Loucy (cell line): Measurements from ENCODE around the gene FAM180B.
A peak's percentile ranks its signal among the peaks of the same experiment; 100 is the strongest.

Experiments
- H2AFZ ChIP-seq: fragments of 200-600 bp; sonication (generic); 2 replicates; pipeline ENCODE4 v1.6.0; 2016; ENCODE audit warnings: antibody characterized with exemption, mild to moderate bottlenecking, low read length, moderate library complexity
- H3F3A ChIP-seq: fragments of 200-600 bp; 2 replicates; pipeline ENCODE4 v1.6.0; 2016; ENCODE audit warnings: antibody characterized with exemption, low read depth, mild to moderate bottlenecking
- H3K27me3 ChIP-seq: fragments of 200-600 bp; sonication (generic); 2 replicates; pipeline ENCODE4 v1.6.1; 2014; ENCODE audit warnings: low read length, mild to moderate bottlenecking; ENCODE audit not compliant: insufficient read depth, poor library complexity, severe bottlenecking
- H3K36me3 ChIP-seq: fragments of 200-600 bp; sonication (generic); 2 replicates; pipeline ENCODE4 v1.6.1; 2016; ENCODE audit warnings: low read length; ENCODE audit not compliant: insufficient read depth
- H3K4me1 ChIP-seq: fragments of 200-600 bp; sonication (generic); 2 replicates; pipeline ENCODE4 v1.5.1; 2014; ENCODE audit warnings: low read length, mild to moderate bottlenecking; ENCODE audit not compliant: insufficient read depth, poor library complexity, severe bottlenecking
- H3K4me2 ChIP-seq: fragments of 200-600 bp; sonication (generic); 2 replicates; pipeline ENCODE4 v1.6.0; 2014; ENCODE audit warnings: antibody characterized with exemption, low read length, low read depth, mild to moderate bottlenecking; ENCODE audit not compliant: poor library complexity, severe bottlenecking
- H3K4me3 ChIP-seq: fragments of 200-600 bp; sonication (generic); 2 replicates; pipeline ENCODE4 v1.5.1; 2014; ENCODE audit warnings: low read length, mild to moderate bottlenecking, mixed read lengths; ENCODE audit not compliant: poor library complexity, severe bottlenecking
- H3K79me2 ChIP-seq: fragments of 200-600 bp; sonication (generic); 2 replicates; pipeline ENCODE4 v1.6.1; 2014; ENCODE audit warnings: low read length; ENCODE audit not compliant: insufficient read depth
- H3K9ac ChIP-seq: fragments of 200-600 bp; sonication (generic); 2 replicates; pipeline ENCODE4 v1.6.0; 2014; ENCODE audit warnings: mild to moderate bottlenecking, low read depth, low read length, moderate library complexity; ENCODE audit not compliant: poor library complexity, severe bottlenecking
- H3K9me2 ChIP-seq: fragments of 200-600 bp; sonication (generic); replicated peaks from 2 replicates; pipeline ENCODE4 v1.6.1; 2016; ENCODE audit warnings: low read depth, low read length, mixed read lengths
- H3K9me3 ChIP-seq: fragments of 200-600 bp; sonication (generic); 2 replicates; pipeline ENCODE4 v1.6.1; 2014; ENCODE audit warnings: mild to moderate bottlenecking, antibody characterized with exemption, low read length, low read depth; ENCODE audit not compliant: insufficient read depth
- H4K20me1 ChIP-seq: fragments of 200-600 bp; sonication (generic); 2 replicates; pipeline ENCODE4 v1.6.0; 2014; ENCODE audit warnings: antibody characterized with exemption, low read length, mild to moderate bottlenecking; ENCODE audit not compliant: insufficient read depth, poor library complexity, severe bottlenecking
- EZH2phosphoT487 ChIP-seq: fragments of 200-600 bp; IDR thresholded peaks from 2 replicates; pipeline ENCODE4 v1.6.1; 2018; ENCODE audit warnings: antibody characterized with exemption, mild to moderate bottlenecking, moderate library complexity, borderline replicate concordance
- TF ChIP-seq, protein P1 (sequence below): fragments of 200-600 bp; sonication (generic); conservative IDR thresholded peaks from 2 replicates; pipeline ENCODE4 v1.5.1; 2014; ENCODE audit warnings: mild to moderate bottlenecking, antibody characterized with exemption, low read length

Gene FAM180B

DNA sequence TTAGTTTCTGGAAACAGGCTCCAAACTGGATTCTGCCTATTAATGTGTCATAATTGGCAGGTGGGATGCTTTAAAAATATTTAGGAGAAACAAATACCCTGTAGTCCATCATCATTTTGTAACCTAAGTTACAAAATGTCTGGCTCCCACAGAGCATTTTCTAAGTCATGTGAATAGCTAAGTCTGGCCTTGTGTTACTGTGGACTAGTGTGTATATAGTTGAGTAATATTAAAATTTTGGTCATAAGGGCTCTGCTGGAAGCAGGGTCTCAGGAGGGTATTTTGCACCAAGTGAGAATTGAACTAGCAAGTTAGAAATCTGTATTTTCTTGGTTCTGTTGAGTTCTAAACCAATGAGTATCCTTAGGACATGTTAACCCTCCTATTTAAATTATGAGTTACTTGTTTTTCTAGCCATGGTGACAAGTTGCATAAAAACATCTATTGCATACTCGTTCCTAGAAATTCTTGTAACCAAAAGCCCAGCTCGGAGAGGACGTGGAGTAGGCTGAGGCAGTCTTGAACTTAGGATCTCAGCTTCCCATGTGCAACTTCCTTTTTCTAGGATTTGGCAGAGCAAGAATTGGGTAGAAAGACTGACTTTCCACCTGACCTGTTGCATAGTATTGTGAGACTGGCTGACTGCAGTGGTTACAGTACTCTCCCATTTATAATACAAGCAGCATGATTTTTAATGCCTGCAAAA, 15.7 kb upstream of the FAM180B start:
- Histone ChIP-seq H3K9ac (no peak overlapping the region), H3K9me2 (no peaks in the 10 kb centered on the region), H4K20me1 (peaks cover 11% of the 10 kb centered on the region), H3K36me3 (peaks cover 34% of the 10 kb centered on the region; the same call in 1 of the 2 replicates), H3K4me3 (no peak overlapping the region), H3K4me2 (peak overlapping the region; percentile 47), H3F3A (no peaks in the 10 kb centered on the region), H3K79me2 (peaks cover 79% of the 10 kb centered on the region), H3K4me1 (peaks cover 26% of the 10 kb centered on the region), H2AFZ (no peak overlapping the region), H3K27me3 (no peaks in the 10 kb centered on the region), H3K9me3 (no peaks in the 10 kb centered on the region)
- TF ChIP-seq, protein P1, sequence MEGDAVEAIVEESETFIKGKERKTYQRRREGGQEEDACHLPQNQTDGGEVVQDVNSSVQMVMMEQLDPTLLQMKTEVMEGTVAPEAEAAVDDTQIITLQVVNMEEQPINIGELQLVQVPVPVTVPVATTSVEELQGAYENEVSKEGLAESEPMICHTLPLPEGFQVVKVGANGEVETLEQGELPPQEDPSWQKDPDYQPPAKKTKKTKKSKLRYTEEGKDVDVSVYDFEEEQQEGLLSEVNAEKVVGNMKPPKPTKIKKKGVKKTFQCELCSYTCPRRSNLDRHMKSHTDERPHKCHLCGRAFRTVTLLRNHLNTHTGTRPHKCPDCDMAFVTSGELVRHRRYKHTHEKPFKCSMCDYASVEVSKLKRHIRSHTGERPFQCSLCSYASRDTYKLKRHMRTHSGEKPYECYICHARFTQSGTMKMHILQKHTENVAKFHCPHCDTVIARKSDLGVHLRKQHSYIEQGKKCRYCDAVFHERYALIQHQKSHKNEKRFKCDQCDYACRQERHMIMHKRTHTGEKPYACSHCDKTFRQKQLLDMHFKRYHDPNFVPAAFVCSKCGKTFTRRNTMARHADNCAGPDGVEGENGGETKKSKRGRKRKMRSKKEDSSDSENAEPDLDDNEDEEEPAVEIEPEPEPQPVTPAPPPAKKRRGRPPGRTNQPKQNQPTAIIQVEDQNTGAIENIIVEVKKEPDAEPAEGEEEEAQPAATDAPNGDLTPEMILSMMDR = no peak
- TF ChIP-seq EZH2phosphoT487 = no peak

DNA sequence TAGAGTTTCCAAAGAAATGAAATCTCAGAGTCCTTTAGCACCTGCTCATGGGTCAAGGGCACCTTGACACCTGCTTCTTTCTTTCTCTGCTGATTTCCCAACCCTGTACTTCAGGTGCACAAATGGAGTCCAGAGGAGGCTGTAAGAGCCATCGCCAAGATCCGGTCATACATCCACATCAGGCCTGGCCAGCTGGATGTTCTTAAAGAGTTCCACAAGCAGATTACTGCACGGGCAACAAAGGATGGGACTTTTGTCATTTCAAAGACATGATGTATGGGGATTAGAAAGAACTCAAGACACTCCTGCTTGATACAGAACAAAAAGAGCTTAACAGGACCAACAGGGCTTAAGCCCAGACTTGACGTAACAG, 15.1 kb upstream of the FAM180B start:
- no peak overlapping the region for H3K9ac ChIP-seq
- peaks cover 78% of the 10 kb centered on the region for H3K79me2 ChIP-seq

DNA sequence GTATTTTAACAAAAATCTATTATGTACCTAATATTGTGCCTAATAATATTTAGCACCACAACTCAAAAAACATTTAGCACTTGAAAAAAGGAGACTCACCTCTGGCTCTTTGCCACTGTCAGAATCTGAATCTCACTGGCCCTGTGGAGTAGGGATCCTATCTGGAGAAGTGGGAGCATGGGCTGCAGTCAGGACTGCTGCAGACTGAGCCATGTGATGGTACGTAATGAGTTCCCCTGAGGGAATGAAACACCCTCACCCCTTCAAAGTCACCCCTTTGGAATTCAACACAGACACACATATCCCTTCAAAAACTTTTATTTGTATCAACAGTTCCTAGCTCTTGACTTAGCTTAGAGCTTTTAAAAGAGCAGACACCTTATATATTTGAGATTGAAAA, 14.6 kb upstream of the FAM180B start:
- peaks cover 78% of the 10 kb centered on the region for H3K79me2 ChIP-seq
- peaks cover 17% of the 10 kb centered on the region for H3K4me1 ChIP-seq
- peaks cover 34% of the 10 kb centered on the region; the same call in 1 of the 2 replicates for H3K36me3 ChIP-seq
- TF ChIP-seq, protein P1 = no peak
- TF ChIP-seq EZH2phosphoT487 = no peak
- H3K4me3 ChIP-seq = no peak overlapping the region
- no peaks in the 10 kb centered on the region for H3K9me3 ChIP-seq
- H2AFZ ChIP-seq = no peak overlapping the region
- H3K9ac ChIP-seq = no peak overlapping the region
- peak overlapping the region; percentile 1 for H3K4me2 ChIP-seq
- H3K9me2 ChIP-seq = no peaks in the 10 kb centered on the region
- no peaks in the 10 kb centered on the region for H3F3A ChIP-seq
- peaks cover 11% of the 10 kb centered on the region for H4K20me1 ChIP-seq
- H3K27me3 ChIP-seq = no peaks in the 10 kb centered on the region

More for the DNA sequence above, 15.1 kb upstream of the FAM180B start:
- Histone ChIP-seq H3K4me3 (no peak overlapping the region), H2AFZ (no peak overlapping the region), H3F3A (no peaks in the 10 kb centered on the region), H3K27me3 (no peaks in the 10 kb centered on the region), H3K4me1 (peaks cover 22% of the 10 kb centered on the region), H3K36me3 (peaks cover 34% of the 10 kb centered on the region; the same call in 1 of the 2 replicates), H3K9me3 (no peaks in the 10 kb centered on the region), H3K4me2 (peak overlapping the region; percentile 47), H3K9me2 (no peaks in the 10 kb centered on the region), H4K20me1 (peaks cover 11% of the 10 kb centered on the region)
- no peak for TF ChIP-seq EZH2phosphoT487
- TF ChIP-seq, protein P1 = no peak
